Tibial nerve (tissue), 4 donors: Measurements from ENCODE around the gene ZBTB20.

Experiments used
- EP300 ChIP-seq, 2 donors: sonication (generic); formaldehyde crosslinking; IDR thresholded peaks; one replicate each; pipeline ENCODE4 v1.6.1; 2017; ENCODE audit warnings: antibody characterized with exemption in 2 of 2, mild to moderate bottlenecking in 1 of 2
- POLR2A ChIP-seq, 2 donors: fragments of 450-650 bp; IDR thresholded peaks; one replicate each; pipeline ENCODE4 v1.6.1; 2017; ENCODE audit warnings: antibody characterized with exemption in 2 of 2, mild to moderate bottlenecking in 2 of 2, moderate library complexity in 2 of 2
- TF ChIP-seq, protein P1 (sequence below), 5 experiments: fragments of 200-600 bp in 3 of 5; fragments of 450-650 bp in 2 of 5; sonication (generic) in 3 of 5; IDR thresholded peaks; one replicate each; pipeline ENCODE4 v1.5.1; 2016 to 2019; ENCODE audit warnings: antibody characterized with exemption in 5 of 5, mild to moderate bottlenecking in 3 of 5, moderate library complexity in 2 of 5

DNA sequence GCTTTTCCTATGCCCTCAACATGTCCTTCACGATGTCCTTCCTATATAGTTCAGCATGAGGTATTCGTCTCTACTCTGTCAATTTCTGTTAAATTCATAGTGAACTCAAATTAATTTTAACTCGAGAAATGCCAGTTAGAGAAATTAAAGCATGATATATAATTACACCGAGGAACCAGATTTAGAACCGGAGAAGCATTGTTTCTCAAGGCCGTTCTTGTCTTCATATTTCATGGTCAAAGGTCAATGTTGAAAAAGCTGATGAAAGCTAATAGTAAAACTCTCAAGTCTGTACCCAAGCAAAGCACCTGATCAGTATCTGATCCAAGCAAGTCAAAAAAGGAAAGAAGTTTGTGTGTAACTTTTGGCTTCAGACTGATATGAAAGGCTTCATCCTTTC is 163.8 kb downstream of the ZBTB20 start:
- TF ChIP-seq POLR2A (IDR thresholded peaks at IDR 0.05) (no peak), EP300 (IDR thresholded peaks at IDR 0.05) (no peak)
- TF ChIP-seq, protein P1, sequence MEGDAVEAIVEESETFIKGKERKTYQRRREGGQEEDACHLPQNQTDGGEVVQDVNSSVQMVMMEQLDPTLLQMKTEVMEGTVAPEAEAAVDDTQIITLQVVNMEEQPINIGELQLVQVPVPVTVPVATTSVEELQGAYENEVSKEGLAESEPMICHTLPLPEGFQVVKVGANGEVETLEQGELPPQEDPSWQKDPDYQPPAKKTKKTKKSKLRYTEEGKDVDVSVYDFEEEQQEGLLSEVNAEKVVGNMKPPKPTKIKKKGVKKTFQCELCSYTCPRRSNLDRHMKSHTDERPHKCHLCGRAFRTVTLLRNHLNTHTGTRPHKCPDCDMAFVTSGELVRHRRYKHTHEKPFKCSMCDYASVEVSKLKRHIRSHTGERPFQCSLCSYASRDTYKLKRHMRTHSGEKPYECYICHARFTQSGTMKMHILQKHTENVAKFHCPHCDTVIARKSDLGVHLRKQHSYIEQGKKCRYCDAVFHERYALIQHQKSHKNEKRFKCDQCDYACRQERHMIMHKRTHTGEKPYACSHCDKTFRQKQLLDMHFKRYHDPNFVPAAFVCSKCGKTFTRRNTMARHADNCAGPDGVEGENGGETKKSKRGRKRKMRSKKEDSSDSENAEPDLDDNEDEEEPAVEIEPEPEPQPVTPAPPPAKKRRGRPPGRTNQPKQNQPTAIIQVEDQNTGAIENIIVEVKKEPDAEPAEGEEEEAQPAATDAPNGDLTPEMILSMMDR (IDR thresholded peaks at IDR 0.05): no peak
